T-cell (primary cell): Measurements from ENCODE around the gene CREBBP. TPM values are rescaled to one million over a fixed set of nuclear protein-coding genes. Genes with fewer than 3 reads are reported as not detected.
A peak's percentile ranks its signal among the peaks of the same experiment; 100 is the strongest.

Experiments
- ATAC-seq, 4 experiments: fragments of 200-7000 bp in 3 of 4; fragments of 150-1000 bp in 1 of 4; cut with Tn5 transposase; replicated peaks in 1 of 4; 1 replicate in 3 of 4; 2 replicates in 1 of 4; pipeline ENCODE4 v1.10.0; 2021; ENCODE audit warnings: moderate library complexity in 3 of 4, mild to moderate bottlenecking in 2 of 4, moderate number of reproducible peaks in 1 of 4
- CTCF ChIA-PET, 2 donors: fragments of 300-600 bp; sonication (Branson Sonifier 250); formaldehyde crosslinking; loops; one replicate each; lab custom pipeline; 2022; ENCODE audit warnings: antibody characterized with exemption in 2 of 2; lab: Charles Lee
- POLR2A ChIA-PET, 2 donors: fragments of 300-600 bp; sonication (Branson Sonifier 250); formaldehyde crosslinking; loops; one replicate each; lab custom pipeline; 2022; ENCODE audit warnings: antibody characterized with exemption in 2 of 2; lab: Charles Lee
- DNase-seq, 35 experiments: peaks; one replicate each; pipeline versions ENCODE4 v3.0.0 to v3.0.0-alpha.2; 2013 to 2023
- H3K27ac ChIP-seq: one replicate; pipeline ENCODE4 v1.5.1; 2013; ENCODE audit warnings: low read length
- H3K27me3 ChIP-seq, 2 experiments: replicated peaks in 1 of 2; 1 replicate in 1 of 2; 2 replicates in 1 of 2; pipeline versions ENCODE4 v1.6.1 to v1.7.0; 2013; ENCODE audit warnings: low read length in 1 of 2, mixed read lengths in 1 of 2; ENCODE audit not compliant: control insufficient read depth in 2 of 2, insufficient read depth in 2 of 2; ENCODE audit errors: extremely low read depth in 1 of 2
- H3K36me3 ChIP-seq, 2 donors: 1 replicate in 1 of 2; 2 replicates in 1 of 2; pipeline versions ENCODE4 v1.6.1 to v1.7.0; 2013; ENCODE audit warnings: low read length in 1 of 2; ENCODE audit not compliant: control insufficient read depth in 2 of 2, insufficient read depth in 1 of 2; ENCODE audit errors: extremely low read depth in 1 of 2
- H3K4me1 ChIP-seq, 2 experiments: 1 replicate in 1 of 2; 2 replicates in 1 of 2; pipeline versions ENCODE4 v1.6.1 to v1.7.0; 2013; ENCODE audit warnings: low read length in 2 of 2, mixed read lengths in 1 of 2; ENCODE audit not compliant: insufficient read depth in 2 of 2, control insufficient read depth in 1 of 2; ENCODE audit errors: extremely low read depth in 1 of 2
- H3K4me3 ChIP-seq, 2 donors: 1 replicate in 1 of 2; 2 replicates in 1 of 2; pipeline versions ENCODE4 v1.5.1 to v1.7.0; 2013; ENCODE audit warnings: mild to moderate bottlenecking in 2 of 2, low read length in 1 of 2, moderate library complexity in 1 of 2; ENCODE audit not compliant: control insufficient read depth in 1 of 2; ENCODE audit errors: extremely low read depth in 1 of 2
- H3K9me3 ChIP-seq: 2 replicates; pipeline ENCODE4 v1.7.0; 2013
- H3K27ac Mint-ChIP-seq, 2 donors: one replicate each; pipeline ENCODE4 v1.8.0; 2020 to 2021; ENCODE audit warnings: mild to moderate bottlenecking in 2 of 2, mixed read lengths in 2 of 2
- H3K27me3 Mint-ChIP-seq, 2 donors: one replicate each; pipeline ENCODE4 v1.8.0; 2021 to 2022; ENCODE audit warnings: mixed read lengths in 2 of 2
- H3K36me3 Mint-ChIP-seq: one replicate; pipeline ENCODE4 v1.8.0; 2021; ENCODE audit warnings: mixed read lengths
- H3K4me1 Mint-ChIP-seq, 3 donors: one replicate each; pipeline ENCODE4 v1.8.0; 2020 to 2022; ENCODE audit warnings: mixed read lengths in 3 of 3, mild to moderate bottlenecking in 1 of 3
- H3K4me3 Mint-ChIP-seq, 3 donors: one replicate each; pipeline ENCODE4 v1.8.0; 2020 to 2022; ENCODE audit warnings: mild to moderate bottlenecking in 3 of 3, mixed read lengths in 3 of 3, moderate library complexity in 3 of 3
- H3K9me3 Mint-ChIP-seq, 3 donors: one replicate each; pipeline ENCODE4 v1.8.0; 2020 to 2022; ENCODE audit warnings: mixed read lengths in 3 of 3
- WGBS: methylation state at CpG from one replicate; pipeline ENCODE4 v1.1.5; 2013; ENCODE audit warnings: missing lambda C conversion rate; ENCODE audit not compliant: insufficient coverage; 5-methylcytosine and 5-hydroxymethylcytosine counted together
- total RNA-seq, 35 experiments: library from RNA in 6 of 35; stranded (reverse) in 6 of 35; fragments of 120-200 nt in 1 of 35; gene quantifications; one replicate each; pipeline versions ENCODE4 v1.2.1 to v1.2.4 and lab custom pipeline; 2013 to 2026

CREBBP gene
- total RNA-seq, 5 donors from 2014 or later (not counting 1 experiment from before 2014, with no cell fraction given) = 114 to 183 (median 127) TPM

GRCh38 chr16:3812469-3813172 is 67.9 kb downstream of the CREBBP start:
- 80% methylated on average over 1 of the region's 8 CpGs for WGBS
- POLR2A ChIA-PET = no interaction called here
- Histone ChIP-seq H3K36me3 (peaks cover 0 to 20% of the 10 kb centered on the region in 2 donors), H3K27ac (no peak overlapping the region), H3K27me3 (no peaks in the 10 kb centered on the region), H3K9me3 (no peaks in the 10 kb centered on the region), H3K4me1 (peaks cover 24 to 58% of the 10 kb centered on the region in 2 experiments), H3K4me3 (no peak overlapping the region)
- peaks cover 23% of the 10 kb centered on the region for H3K36me3 Mint-ChIP-seq
- no peak for DNase-seq
- H3K9me3 Mint-ChIP-seq = no peaks in the 10 kb centered on the region
- no peaks in the 10 kb centered on the region for H3K27me3 Mint-ChIP-seq
- no peak for ATAC-seq
- no peak overlapping the region for H3K27ac Mint-ChIP-seq
- CTCF ChIA-PET = interaction anchor here in 1 of 2 donors (0.6 kb wide), 1 partner anchor 147 kb away, joined by 4 read pairs; no protein-coding TSS in a partner anchor
- no peak overlapping the region for H3K4me3 Mint-ChIP-seq
- H3K4me1 Mint-ChIP-seq = peaks cover 85 to 89% (median 87%) of the 10 kb centered on the region in 3 donors

DNA sequence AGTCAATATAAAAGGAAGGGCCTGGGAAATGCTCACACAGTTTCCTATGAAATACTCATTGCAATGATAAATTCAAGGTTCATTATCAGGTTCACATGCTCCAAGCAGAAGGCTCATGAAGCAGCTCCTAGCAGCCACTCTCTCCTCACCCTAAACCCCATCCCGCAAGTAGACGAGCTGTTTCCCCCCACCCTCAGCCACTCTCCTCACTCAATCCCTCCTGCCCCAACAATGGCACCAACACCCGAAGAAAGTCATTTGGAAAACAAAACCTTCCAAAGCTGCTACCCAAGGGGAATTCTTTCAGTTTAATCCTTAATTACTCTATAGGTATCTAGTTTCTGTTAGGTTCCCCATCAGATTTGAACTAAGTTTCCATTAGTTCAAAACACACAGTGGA is 69.7 kb downstream of the CREBBP start:
- Mint-ChIP-seq H3K27ac (peak overlapping the region in 1 of 2 donors; percentile 7), H3K4me3 (peak overlapping the region in 1 of 3 donors; percentile 30), H3K27me3 (no peaks in the 10 kb centered on the region), H3K9me3 (no peaks in the 10 kb centered on the region), H3K36me3 (peaks cover 39% of the 10 kb centered on the region), H3K4me1 (peaks cover 85 to 89% (median 87%) of the 10 kb centered on the region in 3 donors)
- Histone ChIP-seq H3K27me3 (no peaks in the 10 kb centered on the region), H3K9me3 (no peaks in the 10 kb centered on the region), H3K36me3 (peaks cover 0 to 28% of the 10 kb centered on the region in 2 donors), H3K4me1 (peaks cover 23 to 63% of the 10 kb centered on the region in 2 experiments), H3K27ac (no peak overlapping the region), H3K4me3 (no peak overlapping the region)
- ATAC-seq (no peak), DNase-seq (no peak)
- ChIA-PET CTCF (no interaction called here), POLR2A (interaction anchor here in 1 of 2 donors (0.6 kb wide), 1 partner anchor 273 kb away, joined by 4 read pairs; no protein-coding TSS in a partner anchor)
- WGBS = 85% methylated on average over 2 of the region's 3 CpGs

- H3K9me3 ChIP-seq = no peaks in the 10 kb centered on the region
- H3K27ac ChIP-seq = no peak overlapping the region
- 57% methylated on average over 1 of the region's 6 CpGs for WGBS
- no peak for ATAC-seq
- H3K4me3 ChIP-seq = no peak overlapping the region
- POLR2A ChIA-PET = no interaction called here
- H3K27me3 ChIP-seq = no peaks in the 10 kb centered on the region
- peaks cover 23 to 63% of the 10 kb centered on the region in 2 experiments for H3K4me1 ChIP-seq
- peaks cover 40% of the 10 kb centered on the region for H3K36me3 Mint-ChIP-seq
- no peaks in the 10 kb centered on the region for H3K9me3 Mint-ChIP-seq
- CTCF ChIA-PET = no interaction called here
- peaks cover 0 to 28% of the 10 kb centered on the region in 2 donors for H3K36me3 ChIP-seq
- peak overlapping the region in 1 of 2 donors; percentile 47 for H3K27ac Mint-ChIP-seq
- no peaks in the 10 kb centered on the region for H3K27me3 Mint-ChIP-seq
- no peak for DNase-seq
- peak overlapping the region in 1 of 3 donors; percentile 30 for H3K4me3 Mint-ChIP-seq
- peaks cover 91 to 95% (median 93%) of the 10 kb centered on the region in 3 donors for H3K4me1 Mint-ChIP-seq
Observed at GRCh38 chr16:3810198-3810664, 70.3 kb downstream of the CREBBP start.

- no peaks in the 10 kb centered on the region for H3K27me3 Mint-ChIP-seq
- no peak for DNase-seq
- peaks cover 0 to 30% of the 10 kb centered on the region in 2 donors for H3K36me3 ChIP-seq
- H3K27me3 ChIP-seq = no peaks in the 10 kb centered on the region
- peak overlapping the region in 1 of 3 donors; percentile 62 for H3K4me3 Mint-ChIP-seq
- peaks cover 50% of the 10 kb centered on the region for H3K36me3 Mint-ChIP-seq
- H3K4me3 ChIP-seq = no peak overlapping the region
- no peaks in the 10 kb centered on the region for H3K9me3 ChIP-seq
- H3K27ac Mint-ChIP-seq = peak overlapping the region; percentile 55 to 80
- POLR2A ChIA-PET = no interaction called here
- peaks cover 28 to 52% of the 10 kb centered on the region in 2 experiments for H3K4me1 ChIP-seq
- WGBS = 95% methylated on average over 6 of the region's 9 CpGs
- H3K4me1 Mint-ChIP-seq = peaks cover 89 to 93% (median 90%) of the 10 kb centered on the region in 3 donors
- H3K9me3 Mint-ChIP-seq = no peaks in the 10 kb centered on the region
- no peak overlapping the region for H3K27ac ChIP-seq
- CTCF ChIA-PET = no interaction called here
- no peak for ATAC-seq
Observed at GRCh38 chr16:3808308-3809063, 72.0 kb downstream of the CREBBP start.

- CTCF ChIA-PET = no interaction called here
- H3K27ac ChIP-seq = no peak overlapping the region
Observed at GRCh38 chr16:3807425-3808123, 72.9 kb downstream of the CREBBP start.

More at GRCh38 chr16:3807425-3808123, 72.9 kb downstream of the CREBBP start:
- WGBS = 29% methylated on average over 1 of the region's 3 CpGs
- POLR2A ChIA-PET = no interaction called here
- Mint-ChIP-seq H3K4me1 (peaks cover 85 to 90% (median 85%) of the 10 kb centered on the region in 3 donors), H3K4me3 (peak overlapping the region in 1 of 3 donors; percentile 62), H3K9me3 (no peaks in the 10 kb centered on the region), H3K27me3 (no peaks in the 10 kb centered on the region), H3K27ac (peak overlapping the region; percentile 72 to 80), H3K36me3 (peaks cover 53% of the 10 kb centered on the region)
- ATAC-seq (peak in 2 of 4 experiments; percentile 35 to 55), DNase-seq (peak in 1 of 35 experiments; percentile 20)
- no peaks in the 10 kb centered on the region for H3K27me3 ChIP-seq
- H3K4me3 ChIP-seq = no peak overlapping the region
- H3K36me3 ChIP-seq = peaks cover under 1 to 30% of the 10 kb centered on the region in 2 donors
- H3K9me3 ChIP-seq = no peaks in the 10 kb centered on the region
- peaks cover 28 to 52% of the 10 kb centered on the region in 2 experiments for H3K4me1 ChIP-seq
